Measurements from ENCODE around the gene SAMD4A.

Gene SAMD4A

GRCh38 chr14:54730156-54730961 lies 163.4 kb downstream of the SAMD4A start:
- no peak for DNase-seq
- no peak overlapping the region for H3K27ac ChIP-seq (ENCODE audit: insufficient read depth, low read length, poor library complexity, severe bottlenecking)
- no peaks in the 10 kb centered on the region for H3K27me3 ChIP-seq (replicated peaks; ENCODE audit: control insufficient read depth, insufficient read depth, low read length, poor library complexity, severe bottlenecking)
- peak overlapping the region; percentile 23 for H3K4me3 ChIP-seq (ENCODE audit: insufficient read depth, low read depth, low read length, poor library complexity, severe bottlenecking)
- no peaks in the 10 kb centered on the region for H3K9me3 ChIP-seq (ENCODE audit: control insufficient read depth, low read length)
- peaks cover 9% of the 10 kb centered on the region for H3K4me1 ChIP-seq (ENCODE audit: control insufficient read depth, insufficient read depth, low read length, poor library complexity, severe bottlenecking)
- no peaks in the 10 kb centered on the region for H3K36me3 ChIP-seq (ENCODE audit: control insufficient read depth, insufficient read depth, low read length)

DNA sequence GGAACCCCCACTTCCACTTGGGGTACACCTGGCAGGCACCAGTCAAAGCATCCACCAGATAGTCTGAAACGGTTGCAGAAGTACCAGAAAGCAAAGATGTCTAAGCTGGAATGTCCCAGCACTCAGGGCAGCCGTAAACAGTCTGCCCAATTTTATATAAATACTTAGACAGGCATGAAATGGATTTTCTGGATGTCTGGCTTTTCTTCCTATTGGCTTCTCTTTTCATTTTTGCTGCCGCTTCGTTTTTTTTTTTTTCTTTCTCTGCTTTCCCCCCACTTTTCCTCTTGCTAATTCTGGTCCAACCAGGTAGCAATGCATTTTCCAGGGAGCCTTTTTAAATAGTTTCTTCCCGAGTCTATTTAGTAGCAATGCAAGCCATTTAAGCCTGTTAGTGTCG lies 168.0 kb downstream of the SAMD4A start:
- no peak for DNase-seq

GRCh38 chr14:54735424-54735823 lies 168.5 kb downstream of the SAMD4A start:
- Histone ChIP-seq H3K27ac (ENCODE audit: insufficient read depth, low read length, poor library complexity, severe bottlenecking) (no peak overlapping the region), H3K4me1 (ENCODE audit: control insufficient read depth, insufficient read depth, low read length, poor library complexity, severe bottlenecking) (no peaks in the 10 kb centered on the region), H3K36me3 (ENCODE audit: control insufficient read depth, insufficient read depth, low read length) (no peaks in the 10 kb centered on the region), H3K4me3 (ENCODE audit: insufficient read depth, low read depth, low read length, poor library complexity, severe bottlenecking) (no peak overlapping the region), H3K9me3 (ENCODE audit: control insufficient read depth, low read length) (no peaks in the 10 kb centered on the region), H3K27me3 (replicated peaks; ENCODE audit: control insufficient read depth, insufficient read depth, low read length, poor library complexity, severe bottlenecking) (no peaks in the 10 kb centered on the region)
- no peak for DNase-seq

More for the DNA sequence above, 168.0 kb downstream of the SAMD4A start:
- no peaks in the 10 kb centered on the region for H3K9me3 ChIP-seq (ENCODE audit: control insufficient read depth, low read length)
- no peaks in the 10 kb centered on the region for H3K27me3 ChIP-seq (replicated peaks; ENCODE audit: control insufficient read depth, insufficient read depth, low read length, poor library complexity, severe bottlenecking)
- no peak overlapping the region for H3K27ac ChIP-seq (ENCODE audit: insufficient read depth, low read length, poor library complexity, severe bottlenecking)
- peaks cover 3% of the 10 kb centered on the region for H3K4me1 ChIP-seq (ENCODE audit: control insufficient read depth, insufficient read depth, low read length, poor library complexity, severe bottlenecking)
- no peaks in the 10 kb centered on the region for H3K36me3 ChIP-seq (ENCODE audit: control insufficient read depth, insufficient read depth, low read length)
- no peak overlapping the region for H3K4me3 ChIP-seq (ENCODE audit: insufficient read depth, low read depth, low read length, poor library complexity, severe bottlenecking)

DNA sequence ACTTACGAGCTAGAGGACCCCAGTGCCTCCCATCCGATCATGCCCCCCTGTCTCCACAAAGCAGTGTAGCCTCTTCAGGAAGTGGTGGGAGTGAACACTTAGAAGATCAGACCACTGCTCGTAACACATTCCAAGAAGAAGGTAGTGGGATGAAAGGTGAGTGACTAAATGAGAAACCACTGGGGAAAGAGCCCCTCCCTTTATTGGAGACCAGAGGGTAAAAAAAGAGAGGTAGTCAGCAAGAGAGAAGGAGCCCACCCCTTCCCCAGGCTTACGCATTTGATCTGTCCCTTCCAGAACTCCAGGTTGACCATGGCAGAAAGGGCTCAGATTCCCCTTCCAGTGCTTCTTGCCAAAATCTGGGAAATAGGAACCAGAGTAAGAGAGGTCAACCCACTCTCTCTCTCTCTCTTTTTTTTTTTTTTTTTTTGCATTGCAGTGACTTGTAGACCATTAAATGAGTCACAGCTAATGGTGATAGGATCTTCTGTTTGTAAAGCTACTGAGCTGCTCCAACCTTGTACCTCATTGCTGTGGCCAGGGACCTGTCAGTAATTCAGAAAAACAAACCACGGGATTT lies 170.3 kb downstream of the SAMD4A start:
- Histone ChIP-seq H3K27me3 (replicated peaks; ENCODE audit: control insufficient read depth, insufficient read depth, low read length, poor library complexity, severe bottlenecking) (no peaks in the 10 kb centered on the region), H3K27ac (ENCODE audit: insufficient read depth, low read length, poor library complexity, severe bottlenecking) (no peak overlapping the region)
- DNase-seq, result no peak

DNA sequence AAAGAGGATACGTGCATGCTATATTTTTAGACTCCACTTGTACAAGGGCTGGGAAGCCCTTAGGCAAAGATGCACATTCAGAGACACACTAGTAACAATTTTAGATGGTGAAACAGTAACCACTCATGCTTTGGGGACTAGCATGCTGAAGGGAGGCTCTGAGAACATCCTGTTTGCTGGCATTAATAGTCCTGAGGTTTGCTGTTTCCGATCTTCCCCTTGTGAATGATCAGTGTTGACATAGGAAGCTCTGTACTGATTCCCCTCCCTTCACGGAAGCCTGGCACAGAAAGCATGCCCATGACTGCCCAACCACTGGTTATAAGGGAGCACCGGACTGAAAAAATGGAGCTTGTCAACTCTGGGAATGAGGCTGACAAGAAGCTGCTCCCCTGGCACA lies 171.1 kb downstream of the SAMD4A start:
- H3K36me3 ChIP-seq (ENCODE audit: control insufficient read depth, insufficient read depth, low read length), result no peaks in the 10 kb centered on the region
- H3K27ac ChIP-seq (ENCODE audit: insufficient read depth, low read length, poor library complexity, severe bottlenecking), result no peak overlapping the region
- no peak overlapping the region for H3K4me3 ChIP-seq (ENCODE audit: insufficient read depth, low read depth, low read length, poor library complexity, severe bottlenecking)
- no peak for DNase-seq
- H3K4me1 ChIP-seq (ENCODE audit: control insufficient read depth, insufficient read depth, low read length, poor library complexity, severe bottlenecking), result no peaks in the 10 kb centered on the region
- no peaks in the 10 kb centered on the region for H3K9me3 ChIP-seq (ENCODE audit: control insufficient read depth, low read length)
- H3K27me3 ChIP-seq (replicated peaks; ENCODE audit: control insufficient read depth, insufficient read depth, low read length, poor library complexity, severe bottlenecking), result no peaks in the 10 kb centered on the region

More for the DNA sequence above, 170.3 kb downstream of the SAMD4A start:
- Histone ChIP-seq H3K4me3 (ENCODE audit: insufficient read depth, low read depth, low read length, poor library complexity, severe bottlenecking) (no peak overlapping the region), H3K4me1 (ENCODE audit: control insufficient read depth, insufficient read depth, low read length, poor library complexity, severe bottlenecking) (no peaks in the 10 kb centered on the region), H3K9me3 (ENCODE audit: control insufficient read depth, low read length) (no peaks in the 10 kb centered on the region), H3K36me3 (ENCODE audit: control insufficient read depth, insufficient read depth, low read length) (no peaks in the 10 kb centered on the region)

DNA sequence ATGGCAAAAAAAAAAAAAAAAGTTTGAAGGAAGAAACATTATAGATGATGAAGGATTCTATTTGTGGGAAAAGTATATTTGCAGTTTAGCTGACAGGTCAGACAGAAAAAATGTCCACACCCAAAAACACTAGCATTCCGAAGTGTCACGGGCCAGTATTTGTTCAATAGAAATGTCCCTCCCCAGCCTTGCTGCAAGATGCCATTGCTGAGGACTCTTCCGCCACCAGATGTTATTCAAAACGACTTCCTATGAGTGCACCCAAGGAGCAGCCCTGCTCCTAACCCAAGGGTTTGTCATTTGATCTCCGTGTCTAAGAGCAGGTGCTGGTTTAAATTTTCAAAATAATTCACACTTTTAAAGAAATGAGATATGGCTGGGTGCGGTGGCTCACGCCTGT lies 172.6 kb downstream of the SAMD4A start:
- no peak for DNase-seq
- no peaks in the 10 kb centered on the region for H3K9me3 ChIP-seq (ENCODE audit: control insufficient read depth, low read length)
- H3K27ac ChIP-seq (ENCODE audit: insufficient read depth, low read length, poor library complexity, severe bottlenecking), result no peak overlapping the region
- H3K4me3 ChIP-seq (ENCODE audit: insufficient read depth, low read depth, low read length, poor library complexity, severe bottlenecking), result no peak overlapping the region
- no peaks in the 10 kb centered on the region for H3K36me3 ChIP-seq (ENCODE audit: control insufficient read depth, insufficient read depth, low read length)
- H3K4me1 ChIP-seq (ENCODE audit: control insufficient read depth, insufficient read depth, low read length, poor library complexity, severe bottlenecking), result no peaks in the 10 kb centered on the region
- no peaks in the 10 kb centered on the region for H3K27me3 ChIP-seq (replicated peaks; ENCODE audit: control insufficient read depth, insufficient read depth, low read length, poor library complexity, severe bottlenecking)

DNA sequence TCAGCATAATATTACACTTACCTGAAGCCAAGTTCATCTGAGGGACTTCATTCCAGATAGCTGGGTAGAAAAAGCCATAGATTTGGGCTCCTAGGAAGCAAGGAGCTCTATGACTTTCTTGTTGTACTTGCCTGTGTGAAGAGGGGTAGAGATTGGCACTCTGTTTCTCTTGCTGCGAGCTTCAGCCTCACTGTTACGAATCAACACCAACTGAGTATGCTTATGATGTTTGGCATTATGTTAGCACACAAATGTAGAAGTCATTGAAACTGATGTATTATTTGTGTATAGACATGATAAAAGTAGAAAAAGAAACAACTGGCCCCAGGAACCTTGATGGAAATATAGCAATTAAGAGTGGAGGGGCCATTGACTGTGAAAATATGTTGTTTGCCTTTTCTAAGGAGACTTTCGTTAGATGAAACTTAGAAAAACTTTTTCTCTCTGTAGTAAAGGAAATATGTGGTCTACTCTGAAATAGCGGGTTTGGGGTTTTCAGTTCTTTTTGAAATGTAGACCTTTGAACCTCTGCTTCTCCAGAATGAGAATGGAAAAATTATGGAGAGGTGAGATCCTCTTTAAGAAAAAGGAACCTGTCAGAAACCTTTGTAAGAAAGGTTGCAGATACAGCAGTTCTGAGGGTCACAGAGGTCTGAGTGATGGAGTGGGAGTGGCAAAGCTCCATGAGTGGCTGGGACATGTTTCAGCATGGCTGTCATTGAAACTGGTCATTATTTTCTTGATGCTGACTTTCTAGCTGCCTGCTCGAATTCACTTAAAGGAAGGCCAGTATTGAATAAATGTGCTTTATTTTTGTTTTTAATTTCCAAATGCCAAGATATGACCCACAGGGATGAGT lies 175.8 kb downstream of the SAMD4A start:
- no peak for DNase-seq
- Histone ChIP-seq H3K27ac (ENCODE audit: insufficient read depth, low read length, poor library complexity, severe bottlenecking) (no peak overlapping the region), H3K4me3 (ENCODE audit: insufficient read depth, low read depth, low read length, poor library complexity, severe bottlenecking) (no peak overlapping the region), H3K9me3 (ENCODE audit: control insufficient read depth, low read length) (no peaks in the 10 kb centered on the region), H3K4me1 (ENCODE audit: control insufficient read depth, insufficient read depth, low read length, poor library complexity, severe bottlenecking) (no peaks in the 10 kb centered on the region), H3K36me3 (ENCODE audit: control insufficient read depth, insufficient read depth, low read length) (no peaks in the 10 kb centered on the region), H3K27me3 (replicated peaks; ENCODE audit: control insufficient read depth, insufficient read depth, low read length, poor library complexity, severe bottlenecking) (no peaks in the 10 kb centered on the region)

GRCh38 chr14:54743382-54743781 lies 176.5 kb downstream of the SAMD4A start:
- H3K36me3 ChIP-seq (ENCODE audit: control insufficient read depth, insufficient read depth, low read length), result no peaks in the 10 kb centered on the region
- no peak for DNase-seq
- H3K4me3 ChIP-seq (ENCODE audit: insufficient read depth, low read depth, low read length, poor library complexity, severe bottlenecking), result no peak overlapping the region
- no peaks in the 10 kb centered on the region for H3K9me3 ChIP-seq (ENCODE audit: control insufficient read depth, low read length)
- no peak overlapping the region for H3K27ac ChIP-seq (ENCODE audit: insufficient read depth, low read length, poor library complexity, severe bottlenecking)
- H3K27me3 ChIP-seq (replicated peaks; ENCODE audit: control insufficient read depth, insufficient read depth, low read length, poor library complexity, severe bottlenecking), result no peaks in the 10 kb centered on the region
- H3K4me1 ChIP-seq (ENCODE audit: control insufficient read depth, insufficient read depth, low read length, poor library complexity, severe bottlenecking), result no peaks in the 10 kb centered on the region

- Histone ChIP-seq H3K9me3 (ENCODE audit: control insufficient read depth, low read length) (no peaks in the 10 kb centered on the region), H3K36me3 (ENCODE audit: control insufficient read depth, insufficient read depth, low read length) (no peaks in the 10 kb centered on the region), H3K27me3 (replicated peaks; ENCODE audit: control insufficient read depth, insufficient read depth, low read length, poor library complexity, severe bottlenecking) (no peaks in the 10 kb centered on the region), H3K27ac (ENCODE audit: insufficient read depth, low read length, poor library complexity, severe bottlenecking) (no peak overlapping the region), H3K4me1 (ENCODE audit: control insufficient read depth, insufficient read depth, low read length, poor library complexity, severe bottlenecking) (no peaks in the 10 kb centered on the region), H3K4me3 (ENCODE audit: insufficient read depth, low read depth, low read length, poor library complexity, severe bottlenecking) (no peak overlapping the region)
- no peak for DNase-seq
Measured at GRCh38 chr14:54746019-54746418, 179.1 kb downstream of the SAMD4A start.

GRCh38 chr14:54747616-54748015 lies 180.7 kb downstream of the SAMD4A start:
- Histone ChIP-seq H3K9me3 (ENCODE audit: control insufficient read depth, low read length) (no peaks in the 10 kb centered on the region), H3K36me3 (ENCODE audit: control insufficient read depth, insufficient read depth, low read length) (no peaks in the 10 kb centered on the region), H3K4me1 (ENCODE audit: control insufficient read depth, insufficient read depth, low read length, poor library complexity, severe bottlenecking) (no peaks in the 10 kb centered on the region), H3K4me3 (ENCODE audit: insufficient read depth, low read depth, low read length, poor library complexity, severe bottlenecking) (no peak overlapping the region), H3K27me3 (replicated peaks; ENCODE audit: control insufficient read depth, insufficient read depth, low read length, poor library complexity, severe bottlenecking) (no peaks in the 10 kb centered on the region), H3K27ac (ENCODE audit: insufficient read depth, low read length, poor library complexity, severe bottlenecking) (no peak overlapping the region)
- no peak for DNase-seq
